MM.1S (cell line): ENCODE results near the gene CAGE1.

Experiments
- DNase-seq: peaks from one replicate; pipeline ENCODE4 v3.0.0-alpha.2; 2015
- H2AFZ ChIP-seq: fragments of 300-600 bp; sonication (generic); 2 replicates; pipeline ENCODE4 v1.6.0; 2016; ENCODE audit warnings: antibody characterized with exemption, low read length
- H3F3A ChIP-seq: fragments of 300-600 bp; sonication (generic); 2 replicates; pipeline ENCODE4 v1.6.1; 2016; ENCODE audit warnings: mild to moderate bottlenecking, antibody characterized with exemption, low read length, moderate library complexity, mixed read lengths; ENCODE audit not compliant: insufficient read depth
- H3K27ac ChIP-seq: fragments of 300-600 bp; sonication (generic); 2 replicates; pipeline ENCODE4 v1.5.1; 2016; ENCODE audit warnings: mild to moderate bottlenecking, low read length
- H3K27me3 ChIP-seq: fragments of 300-600 bp; sonication (generic); replicated peaks from 2 replicates; pipeline ENCODE4 v1.6.0; 2016; ENCODE audit warnings: low read length; ENCODE audit not compliant: insufficient read depth
- H3K36me3 ChIP-seq: fragments of 300-600 bp; sonication (generic); replicated peaks from 2 replicates; pipeline ENCODE4 v1.6.1; 2016; ENCODE audit warnings: mild to moderate bottlenecking, low read length, mixed read lengths; ENCODE audit not compliant: insufficient read depth
- H3K4me1 ChIP-seq: fragments of 300-600 bp; sonication (generic); 2 replicates; pipeline ENCODE4 v1.6.1; 2016; ENCODE audit warnings: low read length, mixed read lengths
- H3K4me2 ChIP-seq: fragments of 300-600 bp; sonication (generic); 2 replicates; pipeline ENCODE4 v1.6.0; 2016; ENCODE audit warnings: low read depth, low read length
- H3K4me3 ChIP-seq: fragments of 300-600 bp; sonication (generic); 2 replicates; pipeline ENCODE4 v1.5.1; 2016; ENCODE audit warnings: low read length, mixed read lengths
- H3K79me2 ChIP-seq: fragments of 300-600 bp; sonication (generic); 2 replicates; pipeline ENCODE4 v1.6.1; 2016; ENCODE audit warnings: mixed run types, low read length, mixed read lengths
- H3K9ac ChIP-seq: fragments of 300-600 bp; sonication (generic); 2 replicates; pipeline ENCODE4 v1.6.1; 2016; ENCODE audit warnings: low read length, mixed read lengths
- H3K9me2 ChIP-seq: fragments of 300-600 bp; sonication (generic); replicated peaks from 2 replicates; pipeline ENCODE4 v1.6.1; 2016; ENCODE audit warnings: mild to moderate bottlenecking, low read length, mixed read lengths; ENCODE audit not compliant: insufficient read depth
- H3K9me3 ChIP-seq: fragments of 300-600 bp; sonication (generic); replicated peaks from 2 replicates; pipeline ENCODE4 v1.6.1; 2016; ENCODE audit warnings: mild to moderate bottlenecking, low read length, mixed read lengths; ENCODE audit not compliant: insufficient read depth
- H4K20me1 ChIP-seq: fragments of 300-600 bp; sonication (generic); 2 replicates; pipeline ENCODE4 v1.6.1; 2016; ENCODE audit warnings: mild to moderate bottlenecking, low read length, moderate library complexity, mixed read lengths; ENCODE audit not compliant: insufficient read depth
- CTCF ChIP-seq: fragments of 300-600 bp; sonication (generic); IDR thresholded peaks from 2 replicates; pipeline ENCODE4 v1.5.1; 2016; ENCODE audit warnings: antibody characterized with exemption, low read length, mixed read lengths
- EZH2 ChIP-seq: fragments of 300-600 bp; sonication (generic); optimal IDR thresholded peaks from 2 replicates; pipeline ENCODE3; 2017; ENCODE audit warnings: low read depth, mild to moderate bottlenecking, antibody characterized with exemption, low read length, mixed read lengths
- EZH2phosphoT487 ChIP-seq: fragments of 300-600 bp; sonication (generic); IDR thresholded peaks from 2 replicates; pipeline ENCODE4 v1.6.1; 2018; ENCODE audit warnings: antibody characterized with exemption, low read length

CAGE1 gene

GRCh38 chr6:7311917-7312615 is 77.5 kb downstream of the CAGE1 start:
- peaks cover 15% of the 10 kb centered on the region for H3K4me1 ChIP-seq
- DNase-seq: peak; percentile 44
- TF ChIP-seq EZH2: no peak
- peaks cover 3% of the 10 kb centered on the region; the same call in 1 of the 2 replicates for H4K20me1 ChIP-seq
- H3K4me2 ChIP-seq: peak overlapping the region; percentile 89
- H3F3A ChIP-seq: no peaks in the 10 kb centered on the region
- peak overlapping the region; percentile 87 for H3K27ac ChIP-seq
- peaks cover 7% of the 10 kb centered on the region; the same call in 1 of the 2 replicates for H3K36me3 ChIP-seq
- no peaks in the 10 kb centered on the region for H3K27me3 ChIP-seq
- H3K9me2 ChIP-seq: no peaks in the 10 kb centered on the region
- peak overlapping the region; percentile 57 for H2AFZ ChIP-seq
- H3K9ac ChIP-seq: peak overlapping the region; percentile 99
- no peaks in the 10 kb centered on the region for H3K9me3 ChIP-seq
- H3K79me2 ChIP-seq: peaks cover 60% of the 10 kb centered on the region
- H3K4me3 ChIP-seq: peak overlapping the region; percentile 97

DNA sequence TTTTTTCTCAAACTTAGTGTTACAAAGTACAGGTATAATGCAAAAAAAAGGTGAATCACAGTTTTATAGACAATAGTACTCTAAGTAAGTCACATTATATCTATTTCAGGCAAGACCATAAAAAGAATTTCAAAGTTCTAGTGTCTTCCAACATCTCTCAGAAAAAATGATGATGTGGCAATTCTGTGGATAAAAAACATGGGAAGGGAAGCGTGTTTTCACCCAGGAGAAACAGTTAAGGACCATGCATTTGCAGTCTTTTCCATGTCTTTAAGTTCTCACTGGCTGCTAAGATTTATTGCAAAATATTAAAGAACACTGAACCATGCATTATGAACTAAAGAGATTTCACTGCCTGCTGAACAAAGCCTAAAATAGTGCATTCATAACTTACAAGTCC is 78.4 kb downstream of the CAGE1 start:
- Histone ChIP-seq H2AFZ (no peak overlapping the region), H3K79me2 (peaks cover 68% of the 10 kb centered on the region), H4K20me1 (peaks cover 3% of the 10 kb centered on the region; the same call in 1 of the 2 replicates), H3K27me3 (no peaks in the 10 kb centered on the region), H3K4me1 (peaks cover 15% of the 10 kb centered on the region), H3K4me3 (peak overlapping the region; percentile 97), H3K9ac (peak overlapping the region; percentile 99; the same call in 1 of the 2 replicates), H3K4me2 (peak overlapping the region; percentile 89), H3K27ac (no peak overlapping the region), H3F3A (no peaks in the 10 kb centered on the region), H3K9me2 (no peaks in the 10 kb centered on the region), H3K36me3 (peaks cover 7% of the 10 kb centered on the region; the same call in 1 of the 2 replicates), H3K9me3 (no peaks in the 10 kb centered on the region)
- DNase-seq: no peak
- TF ChIP-seq EZH2 (no peak), EZH2phosphoT487 (no peak), CTCF (no peak)

- no peak for TF ChIP-seq EZH2phosphoT487
- Histone ChIP-seq H3K79me2 (peaks cover 89% of the 10 kb centered on the region), H3K9me2 (no peaks in the 10 kb centered on the region), H3K9ac (no peak overlapping the region), H3K4me3 (no peak overlapping the region), H3K4me2 (peak overlapping the region; percentile 15; the same call in 1 of the 2 replicates), H3K9me3 (no peaks in the 10 kb centered on the region), H3K4me1 (peaks cover 15% of the 10 kb centered on the region), H4K20me1 (peaks cover 8% of the 10 kb centered on the region; the same call in 1 of the 2 replicates), H3K36me3 (peaks cover 14% of the 10 kb centered on the region), H2AFZ (no peak overlapping the region), H3F3A (no peaks in the 10 kb centered on the region), H3K27ac (no peak overlapping the region), H3K27me3 (no peaks in the 10 kb centered on the region)
- no peak for DNase-seq
Observed at GRCh38 chr6:7309050-7309449, 80.5 kb downstream of the CAGE1 start.

DNA sequence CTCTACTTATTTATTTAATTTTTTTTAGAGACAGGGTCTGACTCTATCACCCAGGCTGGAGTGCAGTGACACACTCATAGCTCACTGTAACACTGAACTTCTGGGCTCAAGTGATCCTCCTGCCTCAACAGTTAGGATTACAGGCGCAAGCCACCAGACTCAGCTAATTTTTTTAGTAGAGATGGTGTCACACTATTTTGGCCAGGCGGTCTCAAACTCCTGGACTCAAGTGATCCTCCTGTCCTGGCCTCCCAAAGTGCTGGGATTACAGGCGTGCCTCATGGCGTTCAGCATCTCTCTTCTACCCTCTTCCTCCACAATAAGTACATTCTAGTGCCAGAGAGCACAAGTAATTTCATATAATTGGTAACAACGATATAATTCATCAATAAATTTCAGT is 82.0 kb downstream of the CAGE1 start:
- Histone ChIP-seq H3K36me3 (peaks cover 14% of the 10 kb centered on the region), H3K4me2 (0 out of 2 replicates have a peak overlapping the region, but pooled peaks have one; percentile 4)

More for the DNA sequence above, 82.0 kb downstream of the CAGE1 start:
- H3K9ac ChIP-seq: no peak overlapping the region
- H3K9me2 ChIP-seq: no peaks in the 10 kb centered on the region
- peaks cover 98% of the 10 kb centered on the region for H3K79me2 ChIP-seq
- no peak overlapping the region for H3K27ac ChIP-seq
- no peak for DNase-seq
- peaks cover 8% of the 10 kb centered on the region; the same call in 1 of the 2 replicates for H4K20me1 ChIP-seq
- H3K4me3 ChIP-seq: no peak overlapping the region
- H2AFZ ChIP-seq: no peak overlapping the region
- no peaks in the 10 kb centered on the region for H3K27me3 ChIP-seq
- TF ChIP-seq EZH2phosphoT487 (no peak), EZH2 (no peak), CTCF (no peak)
- peaks cover 10% of the 10 kb centered on the region for H3K4me1 ChIP-seq
- H3K9me3 ChIP-seq: no peaks in the 10 kb centered on the region
- H3F3A ChIP-seq: no peaks in the 10 kb centered on the region
